Erythroblast (primary cell): ENCODE measurements around the gene SULF2.

Experiments used
- GATA1 ChIP-seq: IDR thresholded peaks from 2 replicates; pipeline ENCODE4 v1.6.1; 2011; ENCODE audit warnings: low read depth, mild to moderate bottlenecking, control low read depth, low read length, moderate library complexity
- POLR2A ChIP-seq: IDR thresholded peaks from 2 replicates; pipeline ENCODE4 v1.6.1; 2011; ENCODE audit warnings: mild to moderate bottlenecking, low read length

GRCh38 chr20:47805951-47806350, 20.7 kb upstream of the SULF2 start:
- TF ChIP-seq POLR2A (no peak), GATA1 (no peak)
